NCI-H345 (cell line): ENCODE results near the gene MFAP2.

Experiments used
- DNase-seq: peaks from one replicate; lab custom pipeline; 2025; lab: John Stamatoyannopoulos, UW

Gene MFAP2

DNA sequence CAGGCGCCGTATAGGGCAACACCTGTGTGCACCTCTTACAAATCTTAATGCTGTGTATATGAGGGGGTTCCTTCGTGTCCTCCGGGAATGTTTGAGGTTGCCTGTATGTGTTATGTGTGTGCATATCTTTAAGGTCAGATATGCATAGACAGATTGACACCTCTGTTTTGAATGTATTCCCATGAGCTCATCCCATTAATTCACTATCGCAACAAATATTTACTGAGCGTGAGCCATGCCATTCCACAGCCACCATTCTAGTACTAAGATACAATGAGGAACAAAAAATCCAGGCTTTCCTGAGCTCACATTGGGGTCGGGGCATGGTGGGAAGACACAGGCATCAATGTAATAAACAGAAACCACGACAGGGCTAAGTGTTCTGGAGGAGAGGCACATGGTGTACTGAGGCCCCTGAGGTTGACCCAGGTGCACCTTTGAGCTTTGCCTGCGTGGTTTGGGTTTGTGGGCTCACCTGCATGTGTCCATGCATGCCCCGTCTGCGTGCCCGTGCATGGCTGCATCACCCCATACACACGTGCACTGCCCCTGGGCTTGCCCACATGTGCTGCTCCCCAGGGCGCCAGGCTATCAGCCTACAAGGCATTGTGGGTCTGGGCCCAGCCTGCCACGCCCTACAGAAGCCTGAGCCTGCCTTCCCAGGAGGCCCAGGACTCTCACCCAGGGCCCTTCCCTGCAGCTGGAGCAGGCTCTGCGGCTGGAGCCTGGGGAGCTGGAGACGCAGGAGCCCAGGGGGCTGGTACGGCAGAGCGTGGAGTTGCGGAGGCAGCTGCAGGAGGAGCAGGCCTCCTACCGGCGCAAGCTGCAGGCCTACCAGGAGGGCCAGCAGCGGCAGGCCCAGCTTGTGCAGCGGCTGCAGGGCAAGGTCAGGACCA is 51.0 kb downstream of the MFAP2 start:
- DNase-seq = peak; percentile 92

DNA sequence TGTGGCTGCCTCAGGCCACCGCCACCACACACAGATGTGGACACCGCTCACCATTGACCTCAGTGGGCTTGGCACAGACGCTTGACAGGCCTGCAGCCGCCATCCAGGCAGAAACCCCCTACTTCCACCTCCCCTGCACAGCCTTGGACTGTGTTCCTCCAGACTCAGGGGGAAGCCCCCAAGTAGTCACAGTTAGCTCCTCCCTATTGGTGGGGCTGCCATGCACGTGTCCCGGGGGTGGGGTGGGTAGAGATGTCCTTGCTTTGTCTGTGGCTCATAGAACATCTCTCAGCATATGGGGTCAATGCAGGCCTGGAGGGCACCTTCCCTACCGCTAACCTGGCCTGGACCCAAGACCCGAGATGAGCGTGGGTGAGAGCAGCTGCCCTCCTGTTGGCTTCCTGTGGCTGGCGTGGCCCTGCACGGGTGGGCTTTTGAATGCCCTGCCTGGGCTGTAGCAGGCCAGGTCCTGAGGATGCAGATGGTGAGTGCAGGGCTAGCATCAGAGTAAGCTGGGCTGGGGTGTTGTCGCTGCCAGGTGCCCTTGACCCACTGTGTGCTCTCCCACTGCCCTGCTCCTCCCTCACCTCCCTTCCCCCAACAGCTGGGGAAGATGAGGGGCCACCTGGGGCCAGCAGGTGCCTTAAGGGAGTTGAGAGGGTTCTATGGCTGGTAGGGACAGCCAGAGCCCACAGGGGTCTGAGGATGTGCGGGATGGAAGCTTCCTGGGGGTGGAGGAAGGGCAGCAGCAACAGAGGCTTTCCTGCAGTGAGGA is 52.5 kb downstream of the MFAP2 start:
- DNase-seq = no peak

DNA sequence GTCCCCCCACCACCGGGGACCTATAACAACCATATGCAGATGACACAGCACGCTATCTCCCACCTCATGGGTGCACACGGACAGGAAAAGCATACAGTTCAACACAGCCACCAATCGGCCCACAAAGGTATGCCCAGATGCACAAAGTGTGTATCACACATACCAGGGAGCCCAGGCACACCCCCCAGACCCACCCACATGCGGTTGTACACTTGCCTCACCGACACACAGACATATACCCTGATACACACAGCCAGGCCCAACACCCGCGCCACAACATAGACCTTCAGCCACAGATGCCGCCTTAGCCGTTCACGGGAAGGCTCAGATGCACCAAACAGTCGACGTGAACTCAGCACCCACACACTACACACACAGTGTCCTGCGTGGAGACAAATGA is 53.2 kb downstream of the MFAP2 start:
- no peak for DNase-seq

DNA sequence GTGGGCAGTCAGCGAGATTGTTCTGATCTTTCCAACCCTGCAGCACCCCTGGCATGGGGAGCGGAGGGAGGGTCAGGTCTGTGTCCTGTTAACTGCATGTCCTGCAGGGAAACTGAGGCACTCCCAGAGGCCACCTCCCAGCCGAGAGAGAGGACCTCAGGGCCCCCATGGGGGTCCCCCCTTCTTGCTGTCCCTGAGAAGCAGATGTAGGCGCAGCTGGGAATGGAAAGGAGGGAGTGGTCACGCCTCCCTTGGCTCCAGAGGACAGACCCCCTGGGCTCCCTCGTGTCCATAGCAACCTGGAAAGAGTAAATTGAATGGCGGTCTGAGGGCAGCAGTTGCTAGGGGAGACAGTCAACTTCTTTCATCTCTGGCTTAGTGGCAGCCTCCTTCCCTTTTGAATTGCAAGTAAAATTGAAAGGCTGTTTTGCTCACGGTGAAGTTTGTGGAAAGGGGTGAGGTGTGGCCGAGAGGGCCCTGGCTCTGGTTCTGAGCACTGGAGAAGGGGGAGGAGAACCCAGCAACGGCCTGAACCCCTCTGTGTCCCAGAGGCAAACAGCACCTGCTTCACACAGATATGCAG is 53.8 kb downstream of the MFAP2 start:
- DNase-seq = peak; percentile 97

DNA sequence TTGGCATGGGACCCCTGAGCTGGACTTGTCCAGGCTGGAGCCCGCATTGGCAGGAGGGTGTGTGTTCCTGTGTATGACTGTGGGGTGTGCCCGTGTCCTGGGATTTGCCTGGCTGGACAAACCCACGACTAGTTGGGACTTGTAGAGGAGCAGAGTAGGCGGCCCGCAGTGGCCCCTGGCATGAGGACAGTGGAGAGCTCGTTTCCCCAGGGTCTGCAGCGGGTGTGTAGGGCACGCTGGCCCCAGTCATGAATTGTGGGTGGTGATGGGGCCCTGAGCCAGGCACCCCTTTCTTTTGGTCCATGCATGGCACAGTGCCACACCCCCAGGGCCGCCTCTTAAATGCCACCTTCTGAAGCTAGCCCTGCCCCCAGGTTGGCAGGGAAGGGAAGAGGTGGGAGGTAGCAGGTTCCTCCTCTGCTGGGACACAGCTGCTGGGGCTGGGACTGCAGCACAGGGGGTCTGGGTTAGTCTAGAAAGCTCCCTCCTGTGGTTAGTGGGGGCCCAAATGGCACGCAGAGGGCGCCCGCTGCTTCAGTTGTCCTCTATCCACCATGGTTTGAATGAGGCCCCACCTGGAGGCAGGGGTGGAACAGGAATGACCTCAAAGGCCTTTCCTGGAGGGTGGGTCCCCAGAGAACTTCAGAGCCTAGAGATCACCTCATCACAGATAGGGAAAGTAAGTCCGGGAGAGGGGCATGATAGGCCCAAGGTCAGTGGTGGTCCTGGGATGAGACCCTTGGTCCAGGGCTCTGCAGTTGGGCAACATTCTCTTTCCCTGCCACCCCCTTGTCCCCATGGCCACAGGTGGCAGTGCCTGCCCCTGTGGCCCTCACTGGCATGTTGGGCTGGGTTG is 54.6 kb downstream of the MFAP2 start:
- DNase-seq = peak; percentile 11

DNA sequence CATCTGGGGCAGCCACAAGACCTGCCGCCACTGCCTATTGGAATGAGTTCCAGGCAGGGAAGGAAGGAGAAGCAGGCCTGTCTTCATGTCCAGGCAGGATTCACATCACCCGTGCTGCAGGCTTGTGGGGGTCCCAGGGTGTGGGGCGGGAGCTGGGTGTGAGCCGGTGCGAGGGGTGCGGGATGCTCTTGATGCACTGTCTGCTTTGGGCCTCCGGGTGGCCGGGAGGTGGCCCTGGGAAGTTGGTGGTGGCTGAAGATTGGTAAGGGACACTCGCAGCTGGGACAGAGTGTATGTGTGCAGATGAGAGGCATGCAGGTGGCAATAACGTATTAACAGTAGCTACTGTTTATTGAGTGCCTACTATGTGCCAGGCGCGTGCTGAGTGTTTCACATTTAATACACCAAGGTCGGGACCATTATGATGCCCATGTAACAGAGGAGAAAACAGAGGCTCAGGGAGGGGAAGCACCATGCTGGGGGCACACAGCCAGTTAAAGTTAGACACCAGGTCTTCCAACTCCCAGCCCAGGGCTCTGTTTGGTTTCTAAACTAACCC is 55.4 kb downstream of the MFAP2 start:
- no peak for DNase-seq
